Jurkat, Clone E6-1 (cell line): ENCODE measurements around the gene DGKQ.
"Not testable (repeated sequence)": the region's sequence is repeated elsewhere in the genome, so short reads cannot be mapped to it uniquely, and the experiment has no call there.

Source experiments
- DNase-seq: peaks from one replicate; pipeline ENCODE4 v3.0.0-alpha.2; 2011; ENCODE audit warnings: low read depth, low spot score
- H3K4me3 ChIP-seq: 2 replicates; pipeline ENCODE4 v1.5.1; 2011; ENCODE audit warnings: mild to moderate bottlenecking, low read length, control low read depth, moderate library complexity

Gene DGKQ

DNA sequence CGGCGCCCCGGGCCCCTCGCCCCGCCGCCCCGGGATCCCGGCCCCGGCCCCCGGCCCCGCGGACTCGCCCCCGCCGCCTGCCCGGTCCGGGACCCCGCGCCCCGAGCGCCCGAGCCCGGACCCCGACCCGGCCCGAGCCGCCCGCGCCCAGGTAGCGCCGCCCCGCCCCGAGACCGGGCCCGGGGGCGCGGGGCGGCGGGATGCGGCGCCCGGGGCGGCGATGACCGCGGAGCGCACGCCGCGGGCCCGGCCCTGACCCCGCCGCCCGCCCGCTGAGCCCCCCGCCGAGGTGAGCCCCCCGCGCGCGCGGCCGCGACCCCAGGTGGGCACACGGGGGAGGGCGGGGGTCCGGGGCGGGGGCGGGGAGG lies 38.3 kb upstream of the DGKQ start:
- DNase-seq = no peak
- H3K4me3 ChIP-seq = no peak overlapping the region

DNA sequence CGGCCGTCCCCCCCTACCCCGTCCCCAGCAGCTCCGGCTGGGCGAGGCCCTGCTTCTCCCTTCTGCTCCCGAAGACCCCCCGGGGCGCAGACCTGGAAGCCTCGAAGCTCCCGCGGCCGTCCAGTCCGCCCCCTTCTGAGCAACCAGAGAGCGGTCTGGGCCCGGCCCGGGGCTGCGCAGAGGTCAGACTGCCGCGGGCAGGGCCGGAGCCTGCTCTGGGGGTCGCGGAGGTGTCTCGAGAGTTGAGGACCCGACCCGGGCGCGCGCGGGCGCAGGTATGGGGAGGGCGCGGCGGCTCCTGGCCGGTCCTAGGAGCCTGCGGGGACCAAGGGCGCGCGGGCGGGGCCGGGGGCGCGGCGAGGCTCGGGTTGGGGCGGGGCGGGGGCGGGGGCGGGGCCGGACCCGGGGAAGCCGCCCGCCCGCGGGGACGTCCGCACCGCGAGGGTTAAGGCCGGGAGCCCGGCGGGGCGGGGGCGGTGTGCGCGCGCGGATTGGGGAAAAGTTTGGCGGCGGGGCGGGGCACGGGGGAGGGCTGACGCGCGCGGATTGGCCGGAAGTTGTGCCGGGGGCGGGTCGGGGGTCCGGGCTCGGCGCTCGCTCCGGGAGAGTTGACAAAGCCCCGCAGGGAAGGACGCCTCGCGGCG lies 37.8 kb upstream of the DGKQ start, which contains the start of gene FGFRL1:
FGFRL1 (plus strand) TSS at position 605 of the 644 bp plus-strand sequence. CDS start 860 bp downstream, outside the sequence.
- DNase-seq = peak; percentile 69
- H3K4me3 ChIP-seq = peak within 1 kb of the TSS; percentile 54

DNA sequence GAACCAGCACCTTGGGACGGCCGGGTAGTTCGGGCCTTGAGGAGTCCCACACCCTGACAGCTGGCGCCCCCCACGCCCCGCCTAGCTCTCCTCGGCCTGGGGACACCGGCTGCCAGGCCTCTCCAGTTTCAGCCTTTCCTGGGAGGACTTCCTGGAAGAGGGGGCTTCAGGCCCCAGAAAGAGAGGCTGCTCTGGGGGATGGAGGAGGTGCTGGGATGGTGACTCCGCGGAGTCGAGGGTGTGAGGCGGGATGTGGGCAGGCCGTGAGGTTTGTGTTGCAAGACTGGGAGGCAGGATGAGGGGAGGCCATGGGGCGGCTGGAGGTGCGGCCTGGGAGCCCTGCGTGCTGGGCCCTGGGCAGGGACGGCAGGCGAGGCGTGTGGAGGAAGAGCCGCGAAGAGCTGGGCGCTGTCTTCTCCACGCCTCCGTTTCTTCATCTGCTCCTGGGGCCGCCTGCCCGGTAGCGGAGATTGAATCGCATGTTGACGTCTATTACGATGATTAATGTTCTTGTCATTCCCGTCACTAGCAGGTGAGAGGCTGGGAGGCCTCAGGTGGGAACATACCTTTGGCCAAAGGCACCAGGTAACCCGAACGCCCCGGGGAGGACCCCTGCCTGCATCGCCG lies 37.1 kb upstream of the DGKQ start:
- H3K4me3 ChIP-seq = peak overlapping the region; percentile 54
- peak; percentile 71 for DNase-seq

DNA sequence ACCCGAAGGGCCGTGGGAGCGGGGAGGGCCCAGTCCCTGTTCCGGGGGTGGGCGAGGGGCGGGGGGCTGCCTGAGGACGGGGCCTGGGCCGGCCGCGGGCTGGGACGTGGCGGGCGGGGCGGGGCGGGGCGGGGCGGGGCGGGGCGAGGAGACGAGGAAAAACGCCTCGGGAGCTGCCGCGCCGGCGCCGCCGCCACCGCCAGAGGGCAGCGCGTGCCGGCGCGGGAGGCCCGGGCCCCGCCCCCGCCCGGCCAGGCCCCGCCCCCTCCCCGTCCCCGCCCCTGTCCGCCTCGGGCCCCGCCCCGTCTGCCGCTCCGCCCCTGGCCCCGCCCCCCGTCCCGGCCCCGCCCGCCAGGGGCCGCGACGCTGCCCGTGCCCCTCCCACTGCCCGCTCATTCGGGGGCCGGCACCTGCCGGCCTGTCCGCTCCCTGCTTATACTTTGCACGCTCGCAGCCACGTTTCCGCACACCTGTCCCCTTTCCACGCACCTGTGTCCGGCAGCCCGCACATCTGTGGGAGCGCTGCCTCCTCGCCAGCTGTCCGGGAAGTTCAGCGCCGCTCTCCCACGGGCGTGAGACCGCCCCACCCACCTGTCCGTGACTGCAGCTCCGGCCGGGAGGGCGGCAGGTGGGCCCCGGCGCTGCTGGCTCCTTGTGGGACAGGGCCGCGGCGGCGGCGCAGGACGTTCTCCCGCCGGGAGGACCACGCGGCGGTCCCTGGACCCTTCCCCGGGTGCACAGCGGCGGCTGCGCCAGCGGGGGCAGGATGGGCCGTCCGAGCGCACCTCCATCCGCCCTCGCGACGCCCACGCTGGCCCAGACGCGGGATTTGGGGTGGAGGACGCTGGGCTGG lies 36.4 kb upstream of the DGKQ start:
- peak; percentile 18 for DNase-seq
- H3K4me3 ChIP-seq = peak overlapping the region; percentile 54

DNA sequence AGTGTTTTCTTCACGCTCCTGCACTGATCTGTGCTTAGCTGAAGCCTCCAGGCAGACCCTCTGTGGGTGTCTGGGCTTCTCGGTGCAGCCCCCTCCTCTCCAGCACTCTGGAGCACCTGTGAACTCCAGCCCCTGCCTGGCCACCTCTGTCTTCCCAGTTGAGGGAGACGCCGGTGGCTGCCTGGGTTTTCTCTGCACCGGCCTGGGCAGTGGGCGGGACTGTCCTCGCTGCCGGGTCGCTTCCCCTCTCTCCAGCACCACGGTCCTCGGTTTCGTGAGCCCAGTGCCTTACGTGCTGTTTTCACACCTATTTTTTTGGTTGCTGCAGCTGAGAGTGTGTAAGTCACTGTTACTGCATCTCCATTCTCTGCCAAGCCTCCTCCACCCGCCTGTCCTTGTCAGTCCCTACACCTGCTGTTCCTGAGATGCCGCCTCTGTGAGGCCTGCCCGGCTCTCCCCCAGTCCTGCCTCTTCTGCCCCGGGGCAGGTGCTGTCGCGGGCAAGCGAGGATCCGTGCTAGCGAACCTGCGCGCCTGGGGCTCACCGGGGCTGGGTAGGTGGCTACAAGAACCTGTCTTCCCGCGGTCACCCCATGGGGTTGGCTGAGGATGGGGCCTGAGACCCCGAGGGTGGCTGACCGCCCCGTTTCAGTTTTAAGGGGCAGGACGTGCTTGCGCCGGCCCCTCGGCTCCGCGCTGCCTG lies 35.6 kb upstream of the DGKQ start:
- peak overlapping the region; percentile 52 for H3K4me3 ChIP-seq
- no peak for DNase-seq

DNA sequence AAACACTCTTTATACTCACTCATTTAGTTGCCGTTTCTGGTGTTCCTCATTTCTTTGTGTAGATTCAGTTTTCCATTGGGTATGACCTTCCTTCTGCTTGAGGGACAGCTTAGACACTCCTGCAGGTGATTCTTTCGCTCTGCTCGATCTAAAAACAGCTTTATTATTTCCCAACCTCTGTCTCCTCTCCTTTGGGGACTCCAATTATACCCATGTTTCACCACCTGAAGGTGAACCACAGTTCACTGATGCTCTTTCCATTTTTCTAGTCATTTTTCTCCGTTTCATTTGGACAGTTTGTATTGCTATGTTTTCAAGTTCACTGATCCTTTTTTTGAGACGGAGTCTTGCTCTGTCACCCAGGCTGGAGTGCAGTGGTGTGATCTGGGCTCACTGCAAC lies 33.5 kb upstream of the DGKQ start:
- DNase-seq = no peak
- H3K4me3 ChIP-seq = no peak overlapping the region

DNA sequence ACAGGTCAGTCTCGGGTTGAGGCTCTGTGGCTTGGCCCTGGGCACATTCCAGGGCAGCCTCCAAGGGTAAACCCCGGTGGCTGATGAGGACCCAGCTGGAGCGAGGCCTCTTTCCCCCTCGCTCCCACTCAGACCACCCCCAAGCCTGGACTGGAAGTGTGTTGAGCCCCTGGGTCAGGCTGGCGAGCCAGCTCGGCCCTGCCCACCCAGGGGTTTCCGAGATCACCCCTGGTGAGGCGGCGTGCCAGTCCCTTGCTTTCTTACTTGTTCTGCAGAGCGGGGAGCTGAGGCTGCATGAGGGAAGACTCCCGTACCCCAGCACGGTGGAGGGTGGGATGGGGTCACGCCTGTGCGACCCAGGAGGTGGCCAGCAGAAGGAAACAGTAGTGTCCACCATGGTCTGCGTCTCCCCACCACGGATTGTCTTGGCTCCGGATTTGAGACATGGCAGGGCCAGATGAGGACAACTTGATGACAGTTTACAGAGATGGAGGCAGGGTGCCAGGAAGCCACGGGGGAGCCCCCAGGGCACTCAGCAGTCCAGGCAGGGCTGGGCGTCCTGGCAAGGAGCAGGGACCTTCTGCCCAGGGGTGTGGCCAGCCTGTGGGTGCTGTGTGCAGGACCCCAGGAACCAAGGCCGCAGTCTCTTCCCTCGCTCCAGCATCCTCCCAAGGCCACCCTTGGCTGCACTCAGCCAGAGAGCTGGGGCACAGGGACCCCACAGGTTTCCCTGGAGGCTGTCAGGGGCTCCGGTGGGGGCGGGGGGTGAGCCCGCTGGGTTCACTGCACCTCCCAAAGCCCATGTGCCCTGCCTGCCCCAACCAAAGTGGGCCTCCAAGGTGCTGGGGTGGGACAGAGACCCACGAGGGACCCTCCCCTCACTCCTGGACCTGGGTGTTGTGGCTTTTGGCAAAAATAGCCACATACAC lies 31.5 kb upstream of the DGKQ start:
- no peak for DNase-seq

DNA sequence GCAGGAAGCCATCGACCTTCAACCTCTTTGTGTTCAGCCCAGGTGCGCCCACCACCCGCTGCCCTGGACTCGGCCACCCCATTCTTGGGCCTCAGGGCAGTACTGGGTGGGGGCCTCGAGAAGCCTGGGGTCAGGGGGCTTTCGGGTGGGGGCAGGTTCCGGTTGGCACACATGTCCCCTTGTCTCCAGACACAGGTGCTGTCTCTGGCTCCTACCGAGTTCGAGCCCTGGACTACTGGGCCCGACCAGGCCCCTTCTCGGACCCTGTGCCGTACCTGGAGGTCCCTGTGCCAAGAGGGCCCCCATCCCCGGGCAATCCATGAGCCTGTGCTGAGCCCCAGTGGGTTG lies 30.7 kb upstream of the DGKQ start:
- no peak overlapping the region for H3K4me3 ChIP-seq
- no peak for DNase-seq

More for the DNA sequence above, 31.5 kb upstream of the DGKQ start:
- no peak overlapping the region for H3K4me3 ChIP-seq

DNA sequence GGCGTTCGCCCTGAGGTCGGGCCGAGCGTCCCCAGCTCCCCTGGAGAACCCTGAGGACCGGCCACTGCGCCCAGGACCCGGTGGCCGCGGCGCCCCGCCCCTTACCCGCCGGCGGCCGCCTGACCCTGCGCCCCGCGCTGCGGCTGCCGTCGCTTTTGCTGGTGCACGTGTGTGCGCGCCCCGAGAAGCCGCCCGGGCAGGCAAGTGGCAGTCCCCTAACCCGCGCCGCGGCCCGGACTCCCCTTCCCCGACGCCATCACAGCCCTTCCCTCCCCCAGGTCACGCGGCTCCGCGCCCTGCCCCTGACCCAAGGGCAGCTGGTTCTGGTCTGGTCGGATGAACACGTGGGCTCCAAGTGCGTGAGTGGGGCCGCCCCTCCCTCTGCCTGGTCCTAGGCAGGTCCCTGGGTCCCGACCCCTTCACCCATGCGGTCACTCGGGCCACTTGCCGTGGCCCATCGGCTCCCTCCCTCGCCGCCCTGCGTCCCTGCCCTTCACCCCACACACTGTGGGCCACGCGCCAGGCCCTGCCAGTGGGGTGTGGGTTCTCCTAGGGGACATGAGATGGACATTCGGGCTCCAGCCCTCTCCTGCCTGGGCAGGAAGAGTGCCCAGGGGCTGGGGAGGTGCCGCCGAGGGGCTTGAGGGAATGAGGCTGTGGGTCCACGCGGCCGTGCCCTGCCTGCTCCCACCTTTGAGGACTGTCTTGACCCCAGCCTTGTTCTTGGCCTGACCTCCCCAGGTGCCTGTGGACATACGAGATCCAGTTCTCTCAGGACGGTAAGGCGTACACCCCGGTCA lies 30.1 kb upstream of the DGKQ start:
- no peak for DNase-seq
- H3K4me3 ChIP-seq = no peak overlapping the region

DNA sequence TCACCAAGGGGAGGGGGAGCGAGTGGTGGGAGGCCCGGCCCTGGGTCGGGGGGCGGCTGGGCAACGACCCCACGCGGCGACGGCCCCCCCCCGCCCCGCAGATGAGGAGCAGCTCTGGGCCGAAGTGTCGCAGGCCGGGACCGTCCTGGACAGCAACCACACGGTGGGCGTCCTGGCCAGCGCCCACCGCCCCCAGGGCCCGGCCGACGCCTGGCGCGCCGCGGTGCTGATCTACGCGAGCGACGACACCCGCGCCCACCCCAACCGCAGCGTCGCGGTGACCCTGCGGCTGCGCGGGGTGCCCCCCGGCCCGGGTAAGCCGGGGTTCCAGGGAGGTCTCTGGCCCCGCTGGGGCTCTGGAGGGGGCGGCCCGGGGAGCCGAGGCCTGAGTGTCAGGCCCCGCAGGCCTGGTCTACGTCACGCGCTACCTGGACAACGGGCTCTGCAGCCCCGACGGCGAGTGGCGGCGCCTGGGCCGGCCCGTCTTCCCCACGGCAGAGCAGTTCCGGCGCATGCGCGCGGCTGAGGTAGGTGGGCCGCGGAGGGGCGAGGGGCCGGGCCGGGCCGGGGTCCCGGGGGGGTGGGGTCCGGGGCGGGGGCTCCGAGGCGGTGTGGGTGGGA lies 29.4 kb upstream of the DGKQ start:
- H3K4me3 ChIP-seq = no peak overlapping the region
- no peak for DNase-seq

DNA sequence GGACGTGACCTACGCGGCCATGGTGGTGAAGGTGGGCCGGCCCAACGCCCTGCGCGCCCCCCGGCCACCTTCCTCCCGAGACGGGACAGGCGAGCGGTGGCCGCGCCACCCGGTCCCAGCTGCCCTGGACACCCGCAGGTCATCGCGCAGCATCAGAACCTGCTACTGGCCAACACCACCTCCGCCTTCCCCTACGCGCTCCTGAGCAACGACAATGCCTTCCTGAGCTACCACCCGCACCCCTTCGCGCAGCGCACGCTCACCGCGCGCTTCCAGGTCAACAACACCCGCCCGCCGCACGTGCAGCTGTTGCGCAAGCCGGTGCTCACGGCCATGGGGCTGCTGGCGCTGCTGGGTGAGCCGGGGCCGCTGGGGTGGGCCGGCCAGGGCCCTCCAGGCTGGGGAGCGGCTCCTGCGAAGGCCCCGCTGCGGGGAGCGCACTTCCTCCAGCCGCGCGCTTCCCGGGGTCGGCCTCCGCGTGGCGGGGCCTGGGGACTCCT lies 28.8 kb upstream of the DGKQ start:
- no peak for DNase-seq
- H3K4me3 ChIP-seq = no peak overlapping the region

DNA sequence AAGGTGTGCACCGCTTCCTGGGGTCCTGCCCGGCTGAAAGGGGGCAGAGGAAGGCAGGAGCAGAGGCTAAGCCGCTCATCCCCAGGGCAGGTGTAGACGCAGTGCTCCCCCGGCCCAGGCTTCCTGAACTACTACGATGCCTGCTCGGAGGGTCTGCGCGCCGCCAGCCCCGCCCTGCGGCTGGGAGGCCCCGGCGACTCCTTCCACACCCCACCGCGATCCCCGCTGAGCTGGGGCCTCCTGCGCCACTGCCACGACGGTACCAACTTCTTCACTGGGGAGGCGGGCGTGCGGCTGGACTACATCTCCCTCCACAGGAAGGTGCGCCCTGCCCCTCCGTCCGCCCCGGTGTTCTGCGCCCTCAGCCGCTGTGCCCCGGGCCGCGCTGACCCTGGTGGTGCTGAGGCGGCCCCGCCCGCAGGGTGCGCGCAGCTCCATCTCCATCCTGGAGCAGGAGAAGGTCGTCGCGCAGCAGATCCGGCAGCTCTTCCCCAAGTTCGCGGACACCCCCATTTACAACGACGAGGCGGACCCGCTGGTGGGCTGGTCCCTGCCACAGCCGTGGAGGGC lies 28.3 kb upstream of the DGKQ start:
- H3K4me3 ChIP-seq = no peak overlapping the region
- DNase-seq = no peak

DNA sequence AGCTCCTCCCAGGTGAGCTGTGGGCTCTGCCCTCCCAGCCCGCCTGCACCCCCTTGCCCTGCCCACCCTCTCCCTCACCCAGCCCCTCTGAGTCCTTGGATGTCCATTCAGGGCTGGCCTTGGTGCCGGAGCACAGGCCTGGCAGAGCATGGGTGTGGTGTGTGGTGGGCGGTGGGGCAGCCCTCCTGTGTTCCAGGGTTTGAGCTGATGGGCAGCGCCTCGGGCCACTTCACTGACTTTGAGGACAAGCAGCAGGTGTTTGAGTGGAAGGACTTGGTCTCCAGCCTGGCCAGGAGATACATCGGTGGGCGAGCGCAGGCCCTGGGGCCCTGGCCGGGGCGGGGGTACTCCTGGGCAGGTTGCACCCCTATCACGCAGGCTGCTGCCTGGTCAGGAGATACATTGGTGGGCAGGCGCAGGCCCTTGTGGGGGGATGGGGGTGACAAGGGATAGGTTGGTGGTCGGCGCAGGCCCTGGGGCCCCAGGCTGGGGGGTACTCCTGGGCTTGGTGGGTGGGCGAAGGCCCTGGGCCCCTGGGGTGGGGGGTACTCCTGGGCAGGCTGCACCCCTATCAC lies 27.4 kb upstream of the DGKQ start:
- no peak overlapping the region for H3K4me3 ChIP-seq
- DNase-seq = no peak

DNA sequence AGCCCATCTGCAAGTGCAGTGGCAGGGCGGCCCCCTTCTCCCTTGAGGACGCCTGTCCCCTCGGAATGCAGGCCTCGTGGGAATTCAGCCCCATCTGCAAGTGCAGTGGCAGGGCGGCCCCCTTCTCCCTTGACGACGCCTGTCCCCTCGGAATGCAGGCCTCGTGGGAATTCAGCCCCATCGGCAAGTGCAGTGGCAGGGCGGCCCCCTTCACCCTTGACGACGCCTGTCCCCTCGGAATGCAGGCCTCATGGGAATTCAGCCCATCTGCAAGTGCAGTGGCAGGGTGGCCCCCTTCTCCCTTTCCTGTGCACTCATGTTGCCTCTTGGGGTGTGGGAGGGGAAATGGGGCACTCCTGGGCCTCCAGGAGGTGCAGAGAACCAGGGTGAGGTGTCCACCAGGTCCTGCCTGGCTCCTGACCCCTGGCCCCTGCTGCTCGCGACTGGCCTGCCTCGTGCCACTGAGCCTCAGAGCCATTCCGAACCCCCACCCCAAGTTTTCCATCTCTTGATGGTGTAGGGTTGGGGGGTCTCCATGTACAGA lies 26.6 kb upstream of the DGKQ start:
- H3K4me3 ChIP-seq = no peak overlapping the region
- DNase-seq = no peak

DNA sequence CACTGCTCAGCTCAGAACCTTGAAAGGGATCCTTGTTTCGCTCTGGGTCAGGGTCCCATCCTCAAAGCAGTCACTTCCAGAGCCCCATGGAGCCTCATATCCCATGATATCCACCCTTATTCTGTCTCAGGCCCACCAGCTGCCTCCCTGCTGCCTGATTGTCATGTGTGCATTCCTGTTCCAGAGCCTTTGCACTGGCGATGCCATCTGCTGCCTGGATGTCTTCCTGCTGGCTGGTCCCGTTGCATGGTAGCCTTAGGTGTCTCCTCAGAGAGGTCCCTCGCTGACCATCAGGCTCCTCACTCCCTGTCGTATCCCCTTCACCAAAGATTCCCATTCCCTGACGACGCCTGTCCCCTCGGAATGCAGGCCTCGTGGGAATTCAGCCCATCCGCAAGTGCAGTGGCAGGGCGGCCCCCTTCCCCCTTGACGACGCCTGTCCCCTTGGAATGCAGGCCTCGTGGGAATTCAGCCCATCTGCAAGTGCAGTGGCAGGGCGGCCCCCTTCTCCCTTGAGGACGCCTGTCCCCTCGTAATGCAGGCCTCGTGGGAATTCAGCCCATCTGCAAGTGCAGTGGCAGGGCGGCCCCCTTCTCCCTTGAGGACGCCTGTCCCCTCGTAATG lies 26.0 kb upstream of the DGKQ start:
- not testable (repeated sequence) for DNase-seq, H3K4me3 ChIP-seq

DNA sequence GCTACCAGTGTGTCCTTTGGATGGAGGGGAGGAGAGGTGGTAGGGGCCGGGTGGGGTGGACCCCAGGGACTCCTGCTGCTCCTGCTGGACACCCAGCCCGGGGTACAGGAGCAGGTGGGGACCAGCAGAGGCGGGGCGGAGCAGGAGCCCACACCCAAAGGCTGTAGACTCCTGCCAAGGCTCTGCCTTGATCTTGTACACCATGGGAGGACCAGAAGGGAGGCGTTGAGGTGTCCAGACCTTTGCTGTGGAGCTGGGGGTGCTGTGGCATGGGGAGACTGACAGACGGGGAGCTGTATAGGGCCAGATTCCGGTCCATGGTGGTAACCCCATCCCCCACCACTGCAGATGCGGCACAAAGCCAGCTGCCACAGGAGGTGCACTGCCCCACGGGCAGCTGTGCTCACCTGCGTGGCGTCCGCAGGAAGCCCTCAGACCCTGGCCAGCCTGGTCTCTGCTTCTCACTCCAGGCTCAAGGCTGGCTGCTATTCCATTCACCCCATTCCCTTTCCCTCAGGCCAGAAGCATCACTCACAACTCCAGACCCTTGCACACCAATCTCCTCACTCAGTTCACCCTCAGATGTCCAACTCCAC lies 24.8 kb upstream of the DGKQ start:
- no peak overlapping the region for H3K4me3 ChIP-seq
- DNase-seq = no peak
